H4 (cell line): ENCODE data around the gene GTF2F2. TPM values are rescaled to one million over a fixed set of nuclear protein-coding genes. Genes with fewer than 3 reads are reported as not detected.
"Not testable (repeated sequence)": the region's sequence is repeated elsewhere in the genome, so short reads cannot be mapped to it uniquely, and the experiment has no call there.

Experiments
- DNase-seq: peaks from one replicate; pipeline ENCODE4 v3.0.0-alpha.2; 2015; ENCODE audit warnings: low spot score
- total RNA-seq: library from RNA; depleted of rRNA; stranded (reverse); fragments of >200 nt; shearing (Covaris generic); gene quantifications from 2 replicates; pipeline ENCODE4 v1.2.3, GENCODE V29; 2014

The GTF2F2 gene
- total RNA-seq, 1 experiment from 2014 or later, result 36.5 TPM

- DNase-seq, result no peak
These were observed 135.1 kb downstream of the GTF2F2 start for GRCh38 chr13:45255247-45255987.

- no peak for DNase-seq
These were observed 135.9 kb downstream of the GTF2F2 start for GRCh38 chr13:45256254-45256653.

- no peak for DNase-seq
These were observed 137.5 kb downstream of the GTF2F2 start for GRCh38 chr13:45257638-45258333.

- DNase-seq, result no peak
These were observed 138.0 kb downstream of the GTF2F2 start for GRCh38 chr13:45258334-45258675.

GRCh38 chr13:45267215-45267614 lies 146.9 kb downstream of the GTF2F2 start:
- DNase-seq, result no peak

- DNase-seq, result peak; percentile 79
These were observed 148.9 kb downstream of the GTF2F2 start for GRCh38 chr13:45269204-45269603.

GRCh38 chr13:45276913-45277312 lies 156.6 kb downstream of the GTF2F2 start:
- no peak for DNase-seq

GRCh38 chr13:45278096-45278645 lies 157.9 kb downstream of the GTF2F2 start:
- no peak for DNase-seq

- no peak for DNase-seq
These were observed 159.7 kb downstream of the GTF2F2 start for GRCh38 chr13:45280011-45280410.

GRCh38 chr13:45280751-45281634 lies 160.7 kb downstream of the GTF2F2 start:
- peak; percentile 71 for DNase-seq

- no peak for DNase-seq
These were observed 162.7 kb downstream of the GTF2F2 start for GRCh38 chr13:45282994-45283393.

GRCh38 chr13:45289936-45290563 lies 169.7 kb downstream of the GTF2F2 start:
- DNase-seq, result no peak

- DNase-seq, result no peak
These were observed 171.9 kb downstream of the GTF2F2 start for GRCh38 chr13:45292176-45292575.

GRCh38 chr13:45295536-45295935 lies 175.2 kb downstream of the GTF2F2 start:
- no peak for DNase-seq

GRCh38 chr13:45296259-45296658 lies 175.9 kb downstream of the GTF2F2 start:
- no peak for DNase-seq

- no peak for DNase-seq
These were observed 177.3 kb downstream of the GTF2F2 start for GRCh38 chr13:45297456-45298205.

- DNase-seq, result no peak
These were observed 177.8 kb downstream of the GTF2F2 start for GRCh38 chr13:45298206-45298505.

- DNase-seq, result not testable (repeated sequence)
These were observed 178.2 kb downstream of the GTF2F2 start for GRCh38 chr13:45298550-45298949.

GRCh38 chr13:45299194-45299593 lies 178.9 kb downstream of the GTF2F2 start:
- DNase-seq, result no peak

GRCh38 chr13:45300190-45300985 lies 180.1 kb downstream of the GTF2F2 start:
- no peak for DNase-seq
